Gastroesophageal sphincter (tissue), 3 donors: ENCODE results near the gene PI4K2B.

Experiments
- CTCF ChIP-seq, 4 experiments: fragments of 200-600 bp in 2 of 4; fragments of 450-650 bp in 2 of 4; sonication (generic) in 1 of 4; IDR thresholded peaks; one replicate each; pipeline ENCODE4 v1.5.1; 2017 to 2019; ENCODE audit warnings: antibody characterized with exemption in 4 of 4, mild to moderate bottlenecking in 2 of 4, moderate library complexity in 2 of 4
- EP300 ChIP-seq: sonication (generic); formaldehyde crosslinking; IDR thresholded peaks from one replicate; pipeline ENCODE4 v1.6.1; 2017; ENCODE audit warnings: antibody characterized with exemption, mild to moderate bottlenecking
- POLR2A ChIP-seq, 2 donors: fragments of 450-650 bp; IDR thresholded peaks; one replicate each; pipeline ENCODE4 v1.6.1; 2017; ENCODE audit warnings: antibody characterized with exemption in 2 of 2, mild to moderate bottlenecking in 2 of 2, moderate library complexity in 1 of 2

GRCh38 chr4:25198713-25199112, 35.1 kb upstream of the PI4K2B start:
- TF ChIP-seq EP300: no peak
- no peak for TF ChIP-seq CTCF (IDR thresholded peaks at IDR 0.05)
- no peak for TF ChIP-seq POLR2A (IDR thresholded peaks at IDR 0.05)
